IPS-20b (cell line): ENCODE results near the gene SOAT1.

ENCODE experiments used
- H3K27ac ChIP-seq: one replicate; pipeline ENCODE4 v1.5.1; 2013; ENCODE audit warnings: low read length
- H3K27me3 ChIP-seq: 2 replicates; pipeline ENCODE4 v1.6.1; 2013; ENCODE audit warnings: mild to moderate bottlenecking, low read length, inconsistent platforms; ENCODE audit not compliant: insufficient read depth
- H3K36me3 ChIP-seq: 2 replicates; pipeline ENCODE4 v1.6.1; 2013; ENCODE audit warnings: low read depth, mild to moderate bottlenecking, inconsistent platforms, low read length, moderate library complexity; ENCODE audit not compliant: insufficient read depth
- H3K4me1 ChIP-seq: 2 replicates; pipeline ENCODE4 v1.6.1; 2013; ENCODE audit warnings: mild to moderate bottlenecking, control low read depth, inconsistent platforms, low read length, moderate library complexity; ENCODE audit not compliant: insufficient read depth
- H3K4me3 ChIP-seq: 2 replicates; pipeline ENCODE4 v1.5.1; 2013; ENCODE audit warnings: mild to moderate bottlenecking, low read length, inconsistent platforms
- H3K9ac ChIP-seq: 2 replicates; pipeline ENCODE4 v1.6.1; 2013; ENCODE audit warnings: low read depth, mild to moderate bottlenecking, inconsistent platforms, low read length, moderate library complexity
- H3K9me3 ChIP-seq: 2 replicates; pipeline ENCODE4 v1.6.1; 2013; ENCODE audit warnings: mild to moderate bottlenecking, low read depth, low read length, inconsistent platforms; ENCODE audit not compliant: insufficient read depth

SOAT1 gene

GRCh38 chr1:179283992-179284391, 9.6 kb upstream of the SOAT1 start:
- Histone ChIP-seq H3K27ac (no peak overlapping the region), H3K9me3 (peaks cover 2% of the 10 kb centered on the region; the same call in 1 of the 2 replicates), H3K27me3 (no peaks in the 10 kb centered on the region), H3K9ac (no peak overlapping the region), H3K36me3 (no peaks in the 10 kb centered on the region), H3K4me1 (no peaks in the 10 kb centered on the region), H3K4me3 (no peak overlapping the region)

- Histone ChIP-seq H3K27ac (no peak overlapping the region), H3K27me3 (peaks cover 25% of the 10 kb centered on the region), H3K9ac (no peak overlapping the region), H3K9me3 (no peaks in the 10 kb centered on the region), H3K4me3 (no peak overlapping the region), H3K4me1 (no peaks in the 10 kb centered on the region), H3K36me3 (no peaks in the 10 kb centered on the region)
Observed at GRCh38 chr1:179287946-179288345, 5.7 kb upstream of the SOAT1 start.

GRCh38 chr1:179288977-179289376, 4.6 kb upstream of the SOAT1 start:
- H3K27ac ChIP-seq = no peak overlapping the region

GRCh38 chr1:179295164-179295755, 1.7 kb downstream of the SOAT1 start:
- peaks cover 90% of the 10 kb centered on the region for H3K27me3 ChIP-seq
- H3K9ac ChIP-seq = no peak overlapping the region
- H3K4me3 ChIP-seq = peak overlapping the region; percentile 25; the same call in 1 of the 2 replicates
- H3K36me3 ChIP-seq = no peaks in the 10 kb centered on the region
- H3K9me3 ChIP-seq = no peaks in the 10 kb centered on the region
- H3K27ac ChIP-seq = no peak overlapping the region
- H3K4me1 ChIP-seq = peaks cover 12% of the 10 kb centered on the region

More at GRCh38 chr1:179288977-179289376, 4.6 kb upstream of the SOAT1 start:
- peaks cover 31% of the 10 kb centered on the region for H3K27me3 ChIP-seq
- no peaks in the 10 kb centered on the region for H3K4me1 ChIP-seq
- no peaks in the 10 kb centered on the region for H3K9me3 ChIP-seq
- no peaks in the 10 kb centered on the region for H3K36me3 ChIP-seq
- H3K4me3 ChIP-seq = no peak overlapping the region
- H3K9ac ChIP-seq = no peak overlapping the region

- Histone ChIP-seq H3K9me3 (no peaks in the 10 kb centered on the region), H3K27me3 (peaks cover 80% of the 10 kb centered on the region), H3K9ac (no peak overlapping the region), H3K27ac (no peak overlapping the region), H3K36me3 (no peaks in the 10 kb centered on the region), H3K4me1 (peaks cover 12% of the 10 kb centered on the region), H3K4me3 (peak overlapping the region; percentile 10; the same call in 1 of the 2 replicates)
Observed at GRCh38 chr1:179296356-179297104, 2.9 kb downstream of the SOAT1 start.

GRCh38 chr1:179297105-179297378, 3.4 kb downstream of the SOAT1 start:
- Histone ChIP-seq H3K4me3 (no peak overlapping the region), H3K36me3 (no peaks in the 10 kb centered on the region), H3K9me3 (no peaks in the 10 kb centered on the region), H3K9ac (no peak overlapping the region), H3K27ac (no peak overlapping the region), H3K27me3 (peaks cover 75% of the 10 kb centered on the region), H3K4me1 (peaks cover 12% of the 10 kb centered on the region)

GRCh38 chr1:179298952-179299351, 5.4 kb downstream of the SOAT1 start:
- H3K4me1 ChIP-seq = peaks cover 12% of the 10 kb centered on the region
- H3K9ac ChIP-seq = no peak overlapping the region
- peaks cover 59% of the 10 kb centered on the region for H3K27me3 ChIP-seq
- no peaks in the 10 kb centered on the region for H3K36me3 ChIP-seq
- no peaks in the 10 kb centered on the region for H3K9me3 ChIP-seq
- no peak overlapping the region for H3K4me3 ChIP-seq
- H3K27ac ChIP-seq = no peak overlapping the region

GRCh38 chr1:179300112-179300511, 6.5 kb downstream of the SOAT1 start:
- Histone ChIP-seq H3K4me1 (peaks cover 11% of the 10 kb centered on the region), H3K27me3 (peaks cover 48% of the 10 kb centered on the region), H3K27ac (no peak overlapping the region), H3K9ac (no peak overlapping the region), H3K9me3 (no peaks in the 10 kb centered on the region), H3K36me3 (no peaks in the 10 kb centered on the region), H3K4me3 (no peak overlapping the region)

- Histone ChIP-seq H3K4me3 (no peak overlapping the region), H3K27ac (no peak overlapping the region), H3K4me1 (no peaks in the 10 kb centered on the region), H3K27me3 (peaks cover 28% of the 10 kb centered on the region), H3K9me3 (no peaks in the 10 kb centered on the region), H3K9ac (no peak overlapping the region), H3K36me3 (no peaks in the 10 kb centered on the region)
Observed at GRCh38 chr1:179302070-179302469, 8.5 kb downstream of the SOAT1 start.

- H3K9me3 ChIP-seq = no peaks in the 10 kb centered on the region
- no peaks in the 10 kb centered on the region for H3K36me3 ChIP-seq
- H3K27me3 ChIP-seq = peaks cover 16% of the 10 kb centered on the region
- no peak overlapping the region for H3K4me3 ChIP-seq
- H3K9ac ChIP-seq = no peak overlapping the region
- H3K4me1 ChIP-seq = no peaks in the 10 kb centered on the region
- no peak overlapping the region for H3K27ac ChIP-seq
Observed at GRCh38 chr1:179303200-179303785, 9.7 kb downstream of the SOAT1 start.

GRCh38 chr1:179305450-179305849, 11.9 kb downstream of the SOAT1 start:
- no peak overlapping the region for H3K4me3 ChIP-seq
- H3K27me3 ChIP-seq = no peaks in the 10 kb centered on the region; the same call in 1 of the 2 replicates
- no peaks in the 10 kb centered on the region for H3K4me1 ChIP-seq
- H3K36me3 ChIP-seq = no peaks in the 10 kb centered on the region
- H3K27ac ChIP-seq = no peak overlapping the region
- no peaks in the 10 kb centered on the region for H3K9me3 ChIP-seq
- H3K9ac ChIP-seq = no peak overlapping the region

GRCh38 chr1:179310291-179310690, 16.7 kb downstream of the SOAT1 start:
- Histone ChIP-seq H3K36me3 (no peaks in the 10 kb centered on the region), H3K4me3 (no peak overlapping the region), H3K27ac (no peak overlapping the region), H3K9me3 (no peaks in the 10 kb centered on the region), H3K4me1 (no peaks in the 10 kb centered on the region), H3K27me3 (no peaks in the 10 kb centered on the region), H3K9ac (no peak overlapping the region)
